HG02870 (cell line): Measurements from ENCODE around the gene ZNF26.
"Not testable (repeated sequence)": the region's sequence is repeated elsewhere in the genome, so short reads cannot be mapped to it uniquely, and the experiment has no call there.

Source experiments
- ATAC-seq: cut with Tn5 transposase; IDR thresholded peaks from one replicate; pipeline ENCODE4 v1.9.1; 2021; ENCODE audit warnings: mild to moderate bottlenecking, moderate library complexity; ENCODE audit not compliant: unreplicated experiment

The ZNF26 gene

DNA sequence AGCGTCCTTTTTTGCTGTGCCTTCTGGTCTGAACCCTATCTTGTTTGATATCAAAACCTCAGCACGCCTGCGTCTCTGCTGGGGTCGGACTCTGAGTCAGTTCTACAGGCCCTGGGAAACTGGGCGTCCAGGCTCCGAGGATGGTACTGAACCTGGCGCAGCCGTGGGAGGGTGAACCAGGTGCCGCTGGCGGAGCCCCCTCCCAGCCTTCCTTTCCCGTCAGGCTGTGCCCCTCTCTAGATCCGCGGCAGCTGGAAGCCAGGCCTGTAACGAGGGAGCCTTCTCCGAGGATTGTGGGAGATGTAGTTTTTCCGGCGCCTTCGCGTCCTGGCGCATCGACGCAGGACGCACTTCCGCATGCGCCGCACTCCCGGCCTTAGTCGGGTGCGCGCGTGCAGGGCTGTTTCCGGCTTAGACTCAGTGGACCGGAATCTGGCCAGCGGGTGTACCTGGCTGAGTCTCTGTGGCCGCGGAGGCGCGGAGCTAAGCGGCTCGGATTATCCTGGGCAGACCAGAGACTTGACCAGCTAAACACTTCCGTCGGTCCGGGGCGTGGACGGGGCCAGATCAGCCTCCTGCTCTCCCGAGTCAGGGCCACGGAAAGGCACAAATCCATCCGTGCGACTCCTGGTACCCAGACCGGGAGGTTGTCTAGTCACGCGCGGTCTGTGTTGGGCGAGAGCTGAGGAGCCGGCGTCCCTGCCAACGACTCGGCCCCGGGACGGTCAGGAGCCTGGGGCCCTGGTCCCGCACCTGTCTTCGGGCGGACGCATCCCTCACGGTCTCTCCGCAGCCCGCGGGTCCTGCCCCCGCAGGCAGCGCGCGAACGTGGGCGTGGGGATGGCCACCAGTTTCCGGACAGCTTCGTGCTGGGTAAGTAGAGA is at the start of gene ZNF26:
TSS of gene ZNF26 (plus strand) at position 367 of the 884 bp plus-strand sequence. CDS start at position 841, 474 bp downstream.
- peak; percentile 91 for ATAC-seq

DNA sequence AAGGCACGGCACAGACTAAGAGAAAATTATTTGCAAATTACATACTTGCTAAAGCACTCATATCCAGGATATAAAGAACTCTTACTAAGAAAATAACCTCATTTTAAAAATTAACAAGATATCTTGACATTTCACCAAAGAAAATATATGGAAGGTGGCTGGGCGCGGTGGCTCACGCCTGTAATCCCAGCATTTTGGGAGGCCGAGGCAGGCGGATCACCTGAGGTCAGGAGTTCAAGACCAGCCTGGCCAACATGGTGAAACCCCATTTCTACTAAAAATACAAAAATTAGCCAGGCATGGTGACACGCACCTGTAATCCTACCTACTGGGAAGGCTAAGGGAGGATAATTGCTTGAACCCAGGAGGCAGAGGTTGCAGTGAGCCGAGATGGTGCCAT is 49.2 kb upstream of the ZNF26 start:
- not testable (repeated sequence) for ATAC-seq

GRCh38 chr12:132937476-132937875 is 48.7 kb upstream of the ZNF26 start:
- no peak for ATAC-seq

- ATAC-seq, result not testable (repeated sequence)
Observed at GRCh38 chr12:132938807-132939206, 47.4 kb upstream of the ZNF26 start.

DNA sequence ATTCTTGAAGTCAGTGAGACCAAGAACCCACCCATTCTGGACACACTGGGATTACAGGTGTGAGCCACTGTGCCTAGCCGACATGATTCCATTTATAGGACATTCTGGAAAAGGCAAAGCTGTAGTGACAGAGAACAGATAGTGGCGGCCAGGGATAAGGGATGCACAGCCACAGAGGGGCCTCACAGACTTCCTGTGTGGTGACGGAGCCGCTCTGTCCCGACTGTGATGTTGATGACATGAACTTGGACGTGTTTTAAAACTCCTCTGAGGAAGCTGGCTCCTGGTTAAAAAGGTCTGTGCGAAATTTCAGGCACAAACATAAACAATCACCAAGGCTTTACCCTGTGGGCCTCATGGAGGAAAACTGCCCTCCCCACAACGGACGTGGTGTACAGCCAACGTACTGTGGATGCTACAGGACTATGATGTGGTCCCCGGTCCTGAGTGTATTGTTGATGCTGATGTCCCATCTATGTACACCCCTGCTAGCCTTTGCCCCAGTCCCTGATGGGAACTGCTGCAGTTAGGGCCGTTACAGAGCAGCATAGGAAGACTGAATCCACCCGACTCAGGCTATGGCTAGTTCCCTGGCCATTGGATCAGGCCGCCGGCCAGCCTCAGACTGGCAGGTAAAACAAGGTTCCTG is 46.0 kb upstream of the ZNF26 start:
- no peak for ATAC-seq

GRCh38 chr12:132941336-132941954 is 44.7 kb upstream of the ZNF26 start:
- no peak for ATAC-seq

GRCh38 chr12:132942611-132943010 is 43.6 kb upstream of the ZNF26 start:
- ATAC-seq, result no peak

DNA sequence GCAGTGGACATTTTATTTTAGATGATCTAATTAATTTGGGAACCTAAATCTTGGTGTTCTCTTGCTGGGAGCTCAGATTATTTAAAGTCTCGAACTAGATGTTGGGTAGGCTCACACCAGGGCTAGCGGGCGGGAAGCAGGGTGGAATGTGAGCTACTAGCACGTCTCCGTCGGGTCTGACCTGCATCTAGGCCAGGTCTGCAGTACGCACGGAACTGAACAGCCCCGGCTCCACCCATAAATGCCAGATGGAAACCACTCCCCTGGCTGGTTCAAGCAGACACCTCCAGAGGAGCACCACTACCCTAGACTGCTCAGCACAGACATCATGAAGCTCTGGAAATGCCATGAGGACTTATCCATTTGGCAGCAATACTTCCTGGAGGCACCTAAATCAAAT is 40.4 kb upstream of the ZNF26 start:
- ATAC-seq, result no peak

DNA sequence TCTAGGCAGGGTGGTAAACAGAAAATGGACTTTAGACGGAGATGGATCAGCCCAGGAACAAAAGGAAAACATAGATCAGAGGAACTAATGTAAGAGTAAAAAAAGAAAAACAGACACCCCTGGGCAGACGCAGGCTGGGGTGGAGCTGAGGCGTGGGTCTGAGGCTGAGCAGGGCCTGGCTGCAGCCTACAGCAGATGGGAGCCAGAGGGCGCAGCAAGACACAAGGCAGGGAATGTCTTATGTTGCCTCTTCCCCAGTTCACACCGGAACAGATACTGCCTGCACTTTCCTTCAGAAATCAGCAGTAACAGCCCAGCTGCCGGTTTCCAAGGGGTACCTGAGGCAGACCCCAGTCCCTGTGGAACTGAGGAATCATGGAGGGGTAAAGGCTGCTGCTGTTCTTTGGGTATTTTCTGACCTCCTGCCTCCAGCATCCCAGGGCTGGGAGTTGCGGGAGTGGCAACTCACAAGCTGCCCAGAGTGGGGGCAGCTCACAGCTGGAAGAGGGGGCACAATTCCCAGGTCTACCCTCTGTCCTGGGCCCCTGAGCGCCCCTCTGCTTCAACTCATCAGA is 39.8 kb upstream of the ZNF26 start:
- ATAC-seq, result no peak

DNA sequence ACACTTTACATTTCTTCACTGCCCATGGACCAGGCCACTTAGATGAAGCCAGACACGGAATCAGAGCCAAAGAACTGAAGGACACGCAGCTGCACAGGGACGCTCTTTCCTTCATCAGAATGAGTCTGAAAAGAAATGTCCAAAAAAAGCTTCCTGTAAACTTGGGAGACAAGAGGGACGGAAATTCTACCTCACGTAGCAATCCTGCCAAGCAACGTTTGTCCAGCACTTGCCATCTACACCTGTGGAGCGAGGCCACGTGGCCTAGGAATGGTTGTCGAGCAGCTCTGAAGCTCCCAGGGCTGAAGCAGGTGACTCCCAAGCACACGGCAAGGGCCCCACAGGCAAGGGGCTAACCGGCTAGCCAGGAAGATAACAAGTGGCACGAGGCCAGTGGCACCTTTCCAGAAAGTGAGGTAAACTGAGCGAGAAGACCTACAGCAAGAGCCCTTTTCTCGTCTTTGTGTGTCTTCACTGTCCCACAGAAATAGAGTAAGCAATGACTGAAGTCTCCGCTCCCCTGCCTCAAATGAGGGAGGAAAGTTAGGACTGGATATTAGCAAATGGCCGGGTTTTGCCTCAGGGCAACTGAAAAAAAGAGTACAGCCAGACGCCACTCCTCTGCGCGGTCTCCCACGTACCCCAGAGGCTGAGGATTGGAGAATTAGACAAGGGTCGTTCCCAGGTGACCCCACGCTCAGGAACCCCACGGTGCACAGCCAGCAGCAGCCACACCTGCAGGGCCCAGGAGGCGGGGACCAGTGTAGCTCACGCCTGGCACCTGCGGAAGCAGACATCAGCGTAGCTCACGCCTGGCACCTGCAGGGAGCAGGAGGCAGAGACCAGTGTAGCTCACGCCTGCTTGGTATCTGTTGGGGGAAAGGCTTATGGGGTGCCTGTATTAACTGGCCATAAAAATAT is 37.8 kb upstream of the ZNF26 start:
- no peak for ATAC-seq

DNA sequence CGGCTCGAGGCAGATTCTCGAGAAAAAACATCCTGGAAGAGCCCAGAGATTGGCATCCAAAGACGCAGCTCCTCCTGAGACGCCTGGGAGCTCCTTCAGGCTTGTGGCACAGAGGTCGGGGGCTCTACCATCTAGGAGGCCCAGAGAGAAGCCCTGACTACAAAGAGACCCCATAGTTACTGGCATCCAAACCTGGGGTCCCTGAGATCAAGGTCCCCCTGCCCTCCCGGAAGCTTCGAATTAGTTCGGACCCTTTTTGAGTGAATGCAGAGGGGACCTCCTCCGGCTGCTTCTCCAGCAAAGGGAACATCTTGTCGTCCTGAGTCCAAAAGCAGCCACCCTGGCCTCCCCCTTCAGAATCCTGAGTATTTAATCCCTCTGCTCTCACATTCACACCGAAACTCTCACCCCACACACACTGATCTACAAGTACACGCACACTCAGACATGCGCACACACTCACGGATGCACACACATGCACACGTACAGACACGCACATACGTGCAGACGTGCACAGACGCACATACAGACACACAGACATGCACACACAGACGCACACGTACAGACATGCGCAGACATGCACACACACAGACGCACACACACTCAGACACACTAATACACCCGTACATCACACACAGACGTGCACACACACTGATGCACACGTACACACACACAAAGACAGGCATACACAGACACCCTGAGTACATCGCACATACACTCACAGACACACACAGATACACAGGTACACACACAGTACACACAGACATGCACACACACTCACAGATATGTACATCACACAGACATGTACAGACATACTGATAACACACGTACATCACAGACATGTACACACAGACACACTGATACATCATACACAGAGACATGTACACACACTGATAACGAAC is 36.0 kb upstream of the ZNF26 start:
- no peak for ATAC-seq

DNA sequence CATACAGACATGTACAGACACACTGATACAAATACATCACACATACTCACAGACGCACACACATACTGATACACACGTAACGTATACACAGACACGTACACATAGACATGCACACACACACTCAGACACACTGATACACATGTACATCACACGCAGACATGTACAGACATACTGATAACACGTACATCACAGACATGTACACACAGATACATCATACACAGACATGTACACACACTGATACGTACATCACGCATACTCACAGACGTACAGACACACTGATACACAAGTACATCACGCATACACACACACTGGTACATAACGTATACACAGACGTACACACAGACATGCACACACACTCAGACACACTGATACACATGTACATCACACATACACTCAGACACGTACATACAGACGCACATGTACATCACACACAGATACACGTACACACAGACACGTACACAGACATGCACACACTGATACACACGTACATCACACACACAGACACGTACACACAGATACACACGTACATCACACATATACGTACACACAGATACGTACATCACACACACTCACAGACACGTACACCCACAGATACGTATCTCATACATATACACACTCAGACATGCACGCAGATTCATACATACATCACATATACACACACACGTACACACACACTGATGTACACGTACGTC is 35.2 kb upstream of the ZNF26 start:
- no peak for ATAC-seq

- ATAC-seq, result no peak
Observed at GRCh38 chr12:132951649-132952048, 34.5 kb upstream of the ZNF26 start.

DNA sequence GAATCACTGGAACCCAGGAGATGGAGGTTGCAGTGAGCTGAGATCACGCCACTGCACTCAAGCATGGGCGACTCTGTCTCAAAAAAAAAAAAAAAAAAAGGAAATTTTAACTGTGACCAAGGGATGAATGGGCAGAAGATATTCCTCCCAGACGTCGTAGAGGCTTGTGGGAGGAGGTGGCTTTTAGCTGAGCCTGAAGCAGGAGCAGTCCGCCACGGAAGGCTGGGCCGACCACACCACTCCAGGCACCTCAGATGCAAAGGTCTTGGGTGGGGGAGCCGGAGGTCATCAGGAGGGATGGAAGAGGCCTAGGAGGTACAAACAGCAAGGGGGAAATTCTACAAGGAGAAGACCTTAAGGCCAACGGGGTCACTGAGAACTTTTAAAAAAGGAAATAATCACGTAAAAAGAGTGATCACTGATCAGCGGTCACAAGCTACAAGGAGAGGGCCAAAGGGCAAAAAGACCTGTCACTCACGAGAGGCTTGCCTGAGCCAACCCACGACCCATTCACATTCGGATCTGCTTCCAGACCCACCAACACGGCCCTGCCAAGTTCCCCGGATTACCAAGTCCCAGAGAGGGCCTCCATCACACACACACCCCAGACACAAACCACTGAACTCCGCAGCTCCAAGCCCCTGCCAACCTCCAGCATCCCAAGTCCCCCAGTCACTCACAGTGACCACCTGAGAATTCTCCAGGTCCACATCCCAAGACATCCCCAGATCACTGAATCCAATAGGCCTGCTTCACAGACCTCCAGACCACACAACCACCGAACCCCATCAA is 33.6 kb upstream of the ZNF26 start:
- no peak for ATAC-seq

GRCh38 chr12:132953163-132953425 is 33.1 kb upstream of the ZNF26 start:
- no peak for ATAC-seq

DNA sequence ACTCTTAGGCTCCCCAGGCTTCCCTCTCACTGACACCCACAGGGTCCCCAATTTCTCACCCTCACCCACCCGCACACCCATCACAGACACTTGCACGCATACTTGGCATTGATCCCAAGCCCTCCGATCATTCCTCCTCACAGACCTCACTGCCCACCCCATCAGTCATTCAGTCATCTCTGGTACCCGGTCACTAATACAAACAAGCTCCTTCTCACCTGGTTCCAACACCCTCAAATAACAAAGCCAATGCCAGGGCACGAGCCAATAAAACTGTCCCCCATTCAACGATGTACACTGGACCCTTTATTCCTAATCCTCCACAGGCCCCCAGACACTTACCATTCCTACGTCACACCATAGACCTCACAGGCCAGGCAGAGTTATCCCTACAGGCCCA is 32.4 kb upstream of the ZNF26 start:
- no peak for ATAC-seq

- no peak for ATAC-seq
Observed at GRCh38 chr12:132954471-132955048, 31.6 kb upstream of the ZNF26 start.
